Ramos (cell line): ENCODE data around the gene BAZ2A.
"Not testable (repeated sequence)": the region's sequence is repeated elsewhere in the genome, so short reads cannot be mapped to it uniquely, and the experiment has no call there.

ENCODE experiments used
- in situ Hi-C: fragments of 300-500 bp; cut with MboI; formaldehyde crosslinking; loops from one replicate; pipeline ENCODE4 v1.14.3; 2022; ENCODE audit warnings: low sequenced_read_pairs; ENCODE audit not compliant: unreplicated experiment

BAZ2A gene

DNA sequence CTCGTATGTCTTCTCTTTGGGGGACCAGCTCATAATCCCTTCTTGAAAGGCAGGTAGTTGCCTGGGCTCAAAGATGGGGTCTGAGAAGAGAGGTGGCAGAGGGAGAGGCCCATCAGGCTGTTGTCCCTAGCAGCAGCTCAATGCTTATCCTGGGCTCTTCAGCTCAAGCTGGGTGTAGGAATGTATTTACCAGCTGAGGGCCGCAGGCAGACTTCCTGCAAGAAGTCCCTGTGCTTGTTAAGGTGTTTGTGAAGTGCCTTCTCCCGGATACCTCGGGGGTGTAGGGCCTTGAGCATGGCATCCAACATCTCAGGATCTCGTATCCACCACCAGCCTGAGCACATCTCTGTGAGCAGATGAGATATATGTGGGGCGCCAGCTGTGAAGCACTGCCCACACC lies 29.4 kb downstream of the BAZ2A start:
- in situ Hi-C loops: no loop called here

DNA sequence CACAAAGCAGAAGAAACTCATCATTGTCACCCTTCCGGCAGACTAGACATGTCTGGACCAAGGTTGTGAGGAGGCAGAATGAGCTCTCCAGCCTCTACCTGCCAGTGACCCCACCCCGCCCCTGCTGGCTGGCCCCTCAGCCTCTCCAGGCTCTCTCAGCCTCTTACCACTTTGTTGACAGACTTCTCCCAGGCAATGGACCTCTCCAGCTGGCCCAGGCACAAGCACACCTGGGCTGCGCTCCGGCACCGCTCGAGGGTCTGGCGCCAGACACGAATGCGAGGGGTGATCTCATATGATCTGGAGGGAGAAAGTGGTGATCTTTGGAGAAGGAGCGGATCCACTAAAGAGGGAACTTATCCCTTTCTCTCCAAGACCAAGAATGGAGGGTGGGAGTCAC lies 30.3 kb downstream of the BAZ2A start:
- in situ Hi-C loops: no loop called here

DNA sequence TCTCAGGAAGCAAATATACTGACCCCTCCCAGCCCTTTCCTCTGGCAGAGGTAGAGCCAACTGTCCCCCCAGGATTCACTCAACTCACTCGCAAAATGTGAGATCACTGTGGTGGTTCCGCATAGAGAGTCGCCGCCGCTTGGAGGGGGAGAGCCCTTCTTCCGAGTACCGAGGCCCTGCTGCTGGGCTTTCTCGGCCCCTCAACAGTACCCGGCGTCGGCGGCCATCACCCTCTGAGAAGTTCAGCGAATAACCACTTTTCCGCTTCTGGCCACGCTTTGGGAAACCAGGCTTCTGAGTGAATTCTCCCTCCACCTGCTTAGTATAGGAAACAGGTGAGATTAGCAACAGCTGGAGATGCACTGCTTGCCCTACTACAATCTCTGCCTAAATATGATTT lies 31.1 kb downstream of the BAZ2A start:
- in situ Hi-C loops: no loop called here

DNA sequence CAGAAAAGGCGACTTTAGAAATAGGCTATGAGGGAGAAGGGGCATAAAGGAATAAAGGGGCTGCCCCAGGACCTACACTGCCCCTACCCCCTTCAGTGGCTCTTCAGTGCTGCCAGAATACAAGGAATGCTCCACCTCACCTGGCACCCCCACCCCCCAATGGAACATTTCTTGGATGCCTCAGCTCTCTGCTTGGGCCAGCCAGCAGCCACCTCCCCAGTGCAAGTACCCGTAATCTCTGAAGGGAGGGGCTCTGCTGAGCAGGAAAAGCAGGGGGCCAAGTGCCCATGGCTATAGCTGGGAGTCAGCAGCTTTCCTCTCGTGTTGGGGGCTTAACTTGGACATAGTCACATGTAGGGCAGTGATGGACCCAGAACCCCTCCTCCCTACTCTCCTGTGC lies 33.3 kb downstream of the BAZ2A start:
- in situ Hi-C loops: no loop called here

DNA sequence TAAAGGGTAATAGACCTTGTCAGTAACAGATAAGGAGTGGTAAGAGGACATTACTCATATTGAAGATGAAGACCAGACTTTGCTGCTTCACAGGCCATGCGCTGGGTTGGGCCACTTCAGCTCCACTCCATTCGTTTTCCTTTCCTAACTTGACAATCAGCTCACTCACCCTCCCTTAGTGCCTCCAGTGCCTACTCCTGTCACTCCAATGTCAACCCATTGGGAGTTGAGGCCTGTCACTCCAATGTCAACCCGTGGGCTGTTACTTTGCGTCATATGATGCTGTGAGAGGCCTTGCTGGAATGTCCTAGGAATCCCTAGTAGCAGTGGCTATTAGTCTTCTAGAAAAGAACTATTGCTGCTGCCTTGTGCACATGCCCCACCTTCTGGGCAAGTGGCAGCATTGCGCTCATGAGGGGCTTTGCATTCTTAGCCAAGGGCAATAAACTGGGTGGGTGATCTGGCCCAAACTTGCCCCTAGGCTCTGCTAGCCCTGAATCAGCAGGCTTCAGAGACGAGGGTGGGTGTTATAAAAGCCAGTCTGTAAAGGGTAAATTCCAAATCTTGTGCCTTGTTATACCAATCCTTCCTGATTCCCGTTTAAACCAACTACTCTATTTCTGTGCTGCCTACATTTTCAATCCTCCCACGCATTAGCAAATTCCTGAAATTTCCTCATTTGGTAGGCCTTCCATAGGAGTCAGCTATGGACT lies 36.1 kb downstream of the BAZ2A start:
- in situ Hi-C loops: no loop called here

DNA sequence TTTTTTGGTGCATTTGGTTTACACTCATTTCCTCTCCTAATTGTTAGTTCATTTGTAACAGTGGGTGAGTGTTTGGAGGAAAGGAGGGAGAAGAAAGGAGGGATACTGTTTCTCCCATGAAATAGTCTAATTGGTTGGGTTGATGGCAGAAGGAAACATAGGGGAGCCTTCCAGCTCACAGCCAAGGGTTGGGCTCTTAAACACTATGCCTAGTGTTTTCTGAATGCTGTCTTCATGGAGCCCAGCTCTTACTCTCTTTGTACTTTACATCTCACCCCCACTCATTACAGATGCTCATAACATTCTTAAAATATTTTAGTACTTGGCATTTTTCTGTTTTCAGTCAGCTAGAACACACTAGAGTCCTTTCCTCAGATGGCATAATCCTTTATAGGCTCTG lies 38.2 kb downstream of the BAZ2A start:
- in situ Hi-C loops: no loop called here

DNA sequence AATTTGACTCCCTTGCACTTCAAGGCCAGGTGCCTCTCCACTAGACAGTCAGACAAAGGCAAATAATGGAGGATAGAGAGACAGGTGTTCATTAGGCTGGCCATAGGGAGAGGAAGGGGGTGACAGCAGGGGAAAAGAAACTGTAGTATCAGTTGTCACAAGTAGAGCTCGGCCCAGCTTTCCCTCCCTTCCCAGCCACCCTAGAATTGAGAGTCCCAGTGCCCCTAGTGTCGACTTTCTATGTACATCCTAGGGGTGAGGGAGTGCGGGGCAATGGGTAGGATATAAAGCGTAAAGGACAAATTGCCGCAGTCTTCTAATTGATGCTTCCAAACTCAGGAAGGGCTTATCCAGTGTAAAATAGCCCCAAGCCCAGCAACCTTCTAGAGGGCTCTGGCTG lies 39.0 kb downstream of the BAZ2A start:
- in situ Hi-C loops: no loop called here

DNA sequence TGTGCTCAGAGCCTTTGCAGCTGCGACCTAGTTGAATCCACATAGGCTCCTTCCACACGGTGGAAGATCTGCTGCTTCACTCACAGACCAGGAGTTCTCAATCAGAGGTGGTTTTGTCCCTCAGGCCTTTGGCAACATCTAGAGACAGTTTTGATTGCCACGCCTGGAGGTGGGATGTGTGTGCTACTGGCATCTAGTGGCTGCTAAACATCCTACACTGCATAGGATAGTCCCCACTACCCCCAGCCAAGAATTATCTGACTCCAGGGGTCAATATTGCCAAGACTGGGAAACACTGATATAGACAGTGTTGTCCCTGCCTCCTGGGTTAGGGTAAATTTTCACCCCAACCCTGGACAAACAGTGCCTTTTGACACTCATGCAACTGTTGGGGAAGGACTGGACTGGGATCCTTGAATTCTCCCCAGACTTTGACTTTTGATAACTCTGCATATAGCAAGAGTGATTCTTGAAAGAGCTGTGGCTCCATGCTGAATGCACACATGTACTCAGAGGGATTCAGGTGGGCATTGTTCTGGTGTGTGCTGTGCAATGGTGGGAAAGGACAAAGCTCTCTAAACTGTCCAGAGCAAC lies 39.8 kb downstream of the BAZ2A start:
- in situ Hi-C loops: no loop called here

DNA sequence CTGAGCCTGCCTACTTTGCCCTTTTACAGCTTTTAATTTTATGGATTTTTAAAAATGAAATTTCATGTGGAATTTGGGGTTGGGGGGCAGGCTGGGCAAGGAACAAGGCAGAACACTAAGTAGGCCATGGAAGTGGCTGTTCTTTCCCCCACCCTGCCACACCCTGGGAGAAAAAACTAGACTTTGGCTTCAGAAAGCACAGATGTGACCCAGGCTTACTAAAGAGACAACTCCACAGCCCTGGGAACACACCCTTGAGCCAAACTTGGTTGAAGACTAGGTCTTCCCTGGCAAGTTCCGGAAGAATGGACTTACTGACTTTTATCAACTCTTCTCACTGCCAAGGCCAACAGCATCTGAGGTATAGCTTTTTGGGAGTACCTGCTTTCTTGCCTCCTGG lies 40.3 kb downstream of the BAZ2A start:
- in situ Hi-C loops: no loop called here

DNA sequence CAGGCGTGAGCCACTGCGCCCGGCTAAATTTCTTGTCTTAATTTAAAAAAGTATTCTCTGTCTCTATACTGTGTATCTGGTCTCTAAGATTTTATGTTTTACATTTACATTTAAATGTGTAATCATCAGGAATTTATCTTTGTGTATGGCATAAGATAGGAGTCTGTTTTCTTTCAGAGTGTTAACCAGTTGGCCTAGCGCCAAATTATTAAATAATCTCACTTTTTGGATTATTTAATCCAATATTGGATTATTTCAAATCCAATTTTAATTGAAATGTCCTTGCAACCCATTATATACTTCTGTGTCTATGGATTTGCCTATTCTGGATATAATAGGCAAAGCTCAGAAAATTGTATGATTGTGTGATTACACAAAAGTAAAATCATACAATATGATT lies 45.0 kb downstream of the BAZ2A start:
- in situ Hi-C loops: no loop called here

DNA sequence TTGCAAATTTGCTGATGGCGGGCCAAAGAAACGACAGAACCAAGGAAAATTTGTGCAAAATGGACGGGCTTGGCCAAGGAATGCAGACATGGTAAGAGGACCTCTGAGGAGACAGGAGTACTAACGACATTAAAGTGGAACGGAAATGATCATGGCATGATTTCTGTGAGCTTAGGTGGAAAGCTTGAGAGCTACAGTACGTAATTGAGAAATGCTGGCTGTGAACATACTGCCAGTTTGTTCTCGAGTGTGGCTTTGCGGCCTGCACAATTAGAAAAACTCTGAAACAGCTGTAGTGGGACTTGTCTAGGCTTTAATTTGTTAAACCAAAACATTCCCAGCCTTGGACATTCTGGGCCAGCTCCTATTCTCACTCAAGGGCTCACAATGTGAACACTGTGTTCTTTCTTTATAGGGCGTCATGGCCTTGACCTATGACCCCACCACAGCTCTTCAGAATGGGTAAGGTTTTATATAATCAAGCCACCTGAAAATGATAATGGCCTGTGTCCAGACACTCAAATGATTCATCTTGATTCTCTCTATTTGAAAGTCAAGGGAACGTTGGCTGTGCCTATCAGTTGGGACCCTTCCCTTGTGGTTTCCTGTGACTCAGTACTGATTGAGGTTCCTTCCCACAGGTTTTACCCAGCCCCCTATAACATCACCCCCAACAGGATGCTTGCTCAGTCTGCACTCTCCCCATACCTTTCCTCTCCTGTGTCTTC lies 48.5 kb downstream of the BAZ2A start:
- in situ Hi-C loops: no loop called here

DNA sequence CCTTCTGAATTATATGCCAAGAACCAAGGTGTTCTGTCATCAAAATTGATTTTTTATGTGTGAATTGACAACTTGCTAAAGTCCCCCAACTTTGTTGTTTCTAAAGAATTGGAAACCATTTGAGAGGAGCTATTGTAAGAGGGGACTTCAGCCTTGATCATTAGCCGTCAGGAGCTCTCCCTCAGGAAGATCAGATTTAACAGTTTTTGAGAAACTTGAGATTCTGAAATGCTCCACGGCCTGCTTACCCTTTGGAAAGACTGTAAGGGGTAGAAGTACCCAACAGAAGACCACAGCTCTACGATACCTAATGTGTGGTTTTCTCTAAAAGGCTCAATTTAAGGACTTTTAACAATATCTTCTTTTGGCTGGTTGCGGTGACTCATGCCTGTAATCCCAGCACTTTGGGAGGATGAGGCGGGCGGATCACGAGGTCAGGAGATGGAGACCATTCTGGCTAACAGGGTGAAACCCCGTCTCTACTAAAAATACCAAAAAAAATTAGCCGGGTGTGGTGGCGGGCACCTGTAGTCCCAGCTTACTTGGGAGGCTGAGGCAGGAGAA lies 51.1 kb downstream of the BAZ2A start:
- in situ Hi-C loops: no loop called here

DNA sequence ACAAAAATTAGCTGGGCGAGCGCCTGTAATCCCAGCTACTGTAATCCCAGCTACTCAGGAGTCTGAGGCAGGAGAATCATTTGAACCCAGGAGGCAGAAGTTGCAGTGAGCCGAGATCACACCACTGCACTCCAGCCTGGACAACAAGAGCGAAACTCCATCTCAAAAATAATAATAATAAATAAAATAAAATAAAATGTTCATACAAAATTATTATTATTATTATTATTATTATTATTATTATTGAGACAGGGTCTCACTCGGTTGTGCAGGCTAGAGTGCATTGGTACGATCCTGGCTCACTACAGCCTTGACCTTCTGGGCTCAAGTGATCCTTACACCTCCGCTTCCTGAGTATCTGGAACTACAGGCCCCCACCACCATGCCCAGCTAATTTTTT lies 52.9 kb downstream of the BAZ2A start:
- in situ Hi-C loops: not testable (repeated sequence)

DNA sequence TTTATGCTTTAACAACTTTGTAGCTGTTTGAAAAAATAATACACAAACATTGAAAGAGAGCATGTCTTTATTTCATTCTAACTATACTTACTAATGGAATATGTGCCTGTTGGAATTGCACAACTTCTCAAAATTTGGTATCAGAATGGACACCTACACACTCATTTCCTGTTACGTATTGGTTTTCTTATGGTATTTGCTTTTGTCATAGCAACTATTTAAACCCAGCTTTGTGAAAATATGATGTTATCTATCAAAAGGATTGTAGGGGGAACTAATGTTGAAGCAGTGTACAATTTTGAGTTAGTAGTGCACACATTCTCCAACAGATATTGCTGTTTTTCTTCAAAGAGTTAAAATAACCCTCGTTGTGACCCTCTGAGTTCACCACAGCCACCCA lies 55.9 kb downstream of the BAZ2A start:
- in situ Hi-C loops: no loop called here

DNA sequence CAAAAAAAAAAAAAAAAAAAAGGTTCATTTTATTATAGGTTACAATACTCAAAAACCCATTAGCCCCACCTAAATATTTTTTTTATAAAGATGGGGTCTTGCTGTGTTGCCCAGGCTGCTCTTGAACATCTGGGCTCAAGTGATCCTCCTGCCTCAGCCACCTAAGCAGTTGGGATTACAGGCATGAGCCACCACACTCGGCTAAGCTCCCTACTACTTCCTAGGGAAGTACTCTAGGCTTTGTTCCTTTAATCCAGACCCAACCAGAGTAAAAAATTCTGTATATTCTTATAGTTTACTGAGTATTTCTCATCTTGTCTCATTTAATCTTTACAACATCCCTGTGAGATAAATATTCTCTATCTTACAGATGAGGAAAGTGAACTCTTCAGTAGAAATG lies 57.8 kb downstream of the BAZ2A start:
- in situ Hi-C loops: no loop called here

DNA sequence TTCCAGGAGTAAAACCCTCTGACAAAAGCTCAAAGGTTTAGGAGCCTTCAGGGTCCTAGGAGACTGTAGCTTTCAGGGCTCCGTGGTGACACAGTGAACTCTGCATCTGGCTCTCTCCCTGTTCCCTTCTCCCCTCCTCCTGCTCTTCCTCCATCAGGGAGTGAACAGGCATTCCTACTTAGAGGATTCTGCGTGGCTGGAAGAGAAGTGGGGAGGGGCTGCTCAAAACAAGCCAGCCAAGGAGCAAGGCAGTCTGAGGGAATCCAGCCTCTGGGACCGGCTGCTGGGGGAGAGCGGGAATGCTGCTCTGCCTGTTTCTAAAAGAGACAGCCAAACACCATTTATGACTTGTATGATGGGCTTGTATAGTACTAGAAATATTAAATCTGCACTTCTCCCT lies 59.0 kb downstream of the BAZ2A start:
- in situ Hi-C loops: no loop called here

DNA sequence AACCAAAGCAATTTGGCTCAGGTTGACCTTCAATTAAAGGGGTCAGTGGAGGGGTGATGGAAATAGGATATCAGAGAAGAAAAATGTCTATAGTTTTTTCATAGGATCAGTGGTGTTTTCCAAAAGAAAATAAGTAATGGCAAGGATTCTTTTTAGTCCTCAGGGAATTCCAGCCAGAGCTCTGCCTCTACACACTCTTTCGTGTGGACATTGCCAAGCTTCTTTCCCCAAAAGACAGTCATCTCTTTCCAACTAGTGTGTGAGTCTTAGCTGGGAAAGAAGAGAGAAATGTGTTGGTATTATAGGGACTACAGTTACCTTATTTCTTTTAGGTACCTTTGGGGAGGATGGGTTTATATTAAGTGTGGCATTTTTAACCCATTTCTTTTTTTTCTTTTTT lies 62.0 kb downstream of the BAZ2A start:
- in situ Hi-C loops: loop anchor here (10.0 kb wide), 1 partner anchor 53 kb away; no protein-coding TSS in a partner anchor

DNA sequence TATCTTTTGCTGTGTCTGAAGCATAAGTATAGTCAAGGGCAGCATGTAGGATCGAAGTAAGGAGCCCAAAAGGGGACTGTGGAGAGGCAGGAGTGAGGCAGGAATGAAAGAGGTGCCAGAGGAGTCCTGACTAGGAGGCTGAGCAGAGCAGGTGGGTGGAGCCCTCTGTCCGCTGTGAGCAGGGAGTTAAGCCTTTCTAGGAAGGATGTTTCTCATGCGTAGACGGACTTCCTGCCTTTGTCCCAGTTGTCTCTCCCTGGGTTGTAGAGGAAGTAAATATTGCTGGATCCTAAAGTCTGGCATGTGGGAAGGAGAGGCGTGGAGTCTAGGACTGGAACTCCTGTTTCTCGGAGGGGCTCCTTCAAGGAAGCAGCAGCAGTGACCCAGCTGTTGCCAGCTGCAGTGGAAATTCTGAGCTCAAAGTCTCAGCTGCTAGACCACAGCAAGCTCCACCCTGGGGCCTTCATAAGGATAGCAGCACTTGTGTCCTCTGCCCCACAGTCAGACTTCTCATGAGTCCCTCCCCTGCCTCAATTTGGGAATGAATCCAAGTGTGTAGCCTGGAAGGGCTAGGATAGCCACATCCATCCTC lies 64.5 kb downstream of the BAZ2A start:
- in situ Hi-C loops: loop anchor here (10.0 kb wide), 1 partner anchor 51 kb away; no protein-coding TSS in a partner anchor

DNA sequence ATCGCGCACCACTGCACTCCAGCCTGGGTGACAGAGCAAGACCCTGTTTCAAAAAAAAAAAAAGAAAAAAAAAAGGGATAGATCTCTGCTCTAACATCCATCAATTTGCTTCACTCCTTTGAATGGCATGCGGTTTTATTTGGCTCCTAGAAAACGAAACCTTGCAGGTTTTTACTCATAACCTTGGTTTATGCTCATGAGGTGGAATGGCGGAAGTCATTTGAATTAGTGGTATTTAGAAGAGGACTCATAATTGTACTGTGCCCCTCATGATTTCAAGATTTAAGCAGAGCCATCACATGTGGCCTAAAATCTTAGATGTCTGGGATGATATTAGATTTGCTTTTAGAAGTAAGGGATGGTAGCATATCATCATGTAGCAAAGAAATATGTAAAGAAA lies 79.1 kb downstream of the BAZ2A start:
- in situ Hi-C loops: no loop called here

DNA sequence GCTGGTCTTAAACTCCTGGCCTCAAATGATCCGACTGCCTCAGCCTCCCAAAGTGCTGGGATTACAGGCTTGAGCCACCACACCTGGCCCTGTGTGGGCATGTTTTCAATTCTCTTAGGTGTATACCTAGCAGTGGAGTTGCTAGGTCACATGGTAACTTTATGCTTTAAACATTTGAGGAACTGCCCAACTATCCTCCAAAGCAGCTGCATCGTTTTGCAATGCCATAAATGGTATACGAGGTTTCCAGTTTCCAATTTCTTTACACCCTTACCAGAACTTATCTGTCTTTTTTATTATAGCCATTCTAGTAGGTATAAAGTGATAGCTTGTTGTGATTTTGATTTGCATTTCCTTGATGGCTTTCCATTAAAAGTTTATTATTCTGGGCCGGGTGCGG lies 83.4 kb downstream of the BAZ2A start:
- in situ Hi-C loops: no loop called here
